HEK293T (cell line): ENCODE data around the gene SCUBE3.

Experiments used
- BHLHE40 ChIP-seq: fragments of 450-650 bp; IDR thresholded peaks from 2 replicates; pipeline ENCODE4 v1.6.1; 2016; ENCODE audit warnings: mild to moderate bottlenecking, moderate library complexity, borderline replicate concordance
- ELF4 ChIP-seq: fragments of 450-650 bp; IDR thresholded peaks from 2 replicates; pipeline ENCODE4 v1.6.1; 2017; ENCODE audit warnings: antibody characterized with exemption
- NFRKB ChIP-seq: fragments of 450-650 bp; IDR thresholded peaks from 2 replicates; pipeline ENCODE4 v1.6.1; 2016; ENCODE audit warnings: mild to moderate bottlenecking, moderate library complexity

DNA sequence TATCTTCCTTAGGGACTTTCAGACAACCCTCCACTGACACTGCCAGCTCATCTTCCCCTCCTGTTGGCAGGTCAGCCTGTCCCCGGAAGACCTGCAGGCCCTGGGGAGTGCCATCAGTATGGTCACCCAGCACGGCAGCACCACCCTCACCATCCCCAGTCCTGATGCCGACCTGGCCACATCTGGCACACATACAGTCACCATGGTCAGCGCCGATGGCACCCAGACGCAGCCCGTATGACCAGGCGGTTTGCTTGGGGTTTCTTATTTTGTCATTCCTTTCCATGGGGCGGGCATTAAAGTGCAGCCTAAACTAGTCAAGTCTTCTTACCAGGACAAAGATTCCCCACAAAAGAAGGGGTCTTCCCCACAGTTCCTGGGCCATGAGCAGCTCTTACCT lies 79.9 kb downstream of the SCUBE3 start:
- TF ChIP-seq ELF4 = no peak
- TF ChIP-seq BHLHE40 = no peak
- TF ChIP-seq NFRKB = no peak
